ENCODE results near the gene ORM2. TPM values are rescaled to one million over a fixed set of nuclear protein-coding genes. Genes with fewer than 3 reads are reported as not detected.

ORM2 gene
- total RNA-seq, 2 donors from 2014 or later, result 0.91 to 1.9 TPM

DNA sequence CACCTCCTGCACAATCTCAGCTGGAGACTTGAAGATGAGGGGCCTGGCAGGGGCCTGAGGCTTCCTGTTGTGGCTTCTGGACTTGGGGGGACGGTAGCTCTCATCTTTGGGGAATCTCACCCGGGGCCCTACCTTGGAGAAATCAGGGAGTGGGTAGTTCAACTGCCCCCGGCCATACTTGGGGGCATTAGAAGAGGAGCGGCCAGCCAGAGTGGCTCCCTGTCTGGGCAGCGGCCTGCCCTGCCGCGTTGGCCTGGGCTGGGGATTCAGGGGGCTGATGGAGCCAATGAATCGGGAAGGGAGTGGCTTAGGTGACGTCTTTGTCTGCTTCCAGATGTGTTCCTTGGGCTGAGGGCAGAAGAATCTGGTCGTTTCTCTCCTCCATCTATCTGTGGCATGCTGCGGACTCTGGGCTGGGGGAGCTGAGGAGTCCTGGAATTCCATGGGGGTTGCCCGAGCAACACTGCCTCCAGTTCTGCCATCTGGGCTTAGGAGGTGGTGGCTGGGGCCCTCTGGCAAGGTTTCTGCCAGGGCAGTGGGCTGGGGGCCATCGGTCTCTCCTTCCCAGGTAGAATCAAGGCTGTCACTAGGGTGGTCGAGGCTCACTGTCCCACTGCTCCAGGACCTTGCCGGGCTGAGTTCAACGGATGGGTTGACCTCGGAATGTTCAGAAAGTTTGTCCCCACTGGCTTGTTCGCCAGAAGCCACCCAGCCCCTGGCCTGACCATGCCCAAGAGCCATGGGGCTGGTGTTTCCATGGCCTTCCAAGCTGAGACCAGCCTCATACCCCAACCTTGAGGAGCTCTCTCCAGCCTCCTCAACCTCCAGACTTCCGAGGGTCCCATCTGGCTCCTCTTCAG lies 47.1 kb downstream of the ORM2 start:
- no peaks in the 10 kb centered on the region for H3K9me3 ChIP-seq
- no peaks in the 10 kb centered on the region for H3K4me1 ChIP-seq (replicated peaks)
- H3K27ac ChIP-seq, result no peak overlapping the region
- no peak overlapping the region for H3K4me3 ChIP-seq
- 92% methylated on average over 19 of the region's 19 CpGs for WGBS
- intact Hi-C loops (cut with DNase I), result no loop called here
- TF ChIP-seq POLR2AphosphoS5 (IDR thresholded peaks at IDR 0.05), result no peak
- no peak for TF ChIP-seq POLR2A (IDR thresholded peaks at IDR 0.05)
- TF ChIP-seq, protein P1, sequence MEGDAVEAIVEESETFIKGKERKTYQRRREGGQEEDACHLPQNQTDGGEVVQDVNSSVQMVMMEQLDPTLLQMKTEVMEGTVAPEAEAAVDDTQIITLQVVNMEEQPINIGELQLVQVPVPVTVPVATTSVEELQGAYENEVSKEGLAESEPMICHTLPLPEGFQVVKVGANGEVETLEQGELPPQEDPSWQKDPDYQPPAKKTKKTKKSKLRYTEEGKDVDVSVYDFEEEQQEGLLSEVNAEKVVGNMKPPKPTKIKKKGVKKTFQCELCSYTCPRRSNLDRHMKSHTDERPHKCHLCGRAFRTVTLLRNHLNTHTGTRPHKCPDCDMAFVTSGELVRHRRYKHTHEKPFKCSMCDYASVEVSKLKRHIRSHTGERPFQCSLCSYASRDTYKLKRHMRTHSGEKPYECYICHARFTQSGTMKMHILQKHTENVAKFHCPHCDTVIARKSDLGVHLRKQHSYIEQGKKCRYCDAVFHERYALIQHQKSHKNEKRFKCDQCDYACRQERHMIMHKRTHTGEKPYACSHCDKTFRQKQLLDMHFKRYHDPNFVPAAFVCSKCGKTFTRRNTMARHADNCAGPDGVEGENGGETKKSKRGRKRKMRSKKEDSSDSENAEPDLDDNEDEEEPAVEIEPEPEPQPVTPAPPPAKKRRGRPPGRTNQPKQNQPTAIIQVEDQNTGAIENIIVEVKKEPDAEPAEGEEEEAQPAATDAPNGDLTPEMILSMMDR (IDR thresholded peaks at IDR 0.05), result no peak
- no peaks in the 10 kb centered on the region for H3K27me3 ChIP-seq (replicated peaks; ENCODE audit: insufficient read depth)
- no peak for DNase-seq (ENCODE audit: low spot score)
- peaks cover 0 to 23% of the 10 kb centered on the region in 2 donors for H3K36me3 ChIP-seq

GRCh38 chr9:114378016-114378415 lies 48.3 kb downstream of the ORM2 start:
- no peak overlapping the region for H3K27ac ChIP-seq
- WGBS, result 92% methylated on average over 8 of the region's 8 CpGs

DNA sequence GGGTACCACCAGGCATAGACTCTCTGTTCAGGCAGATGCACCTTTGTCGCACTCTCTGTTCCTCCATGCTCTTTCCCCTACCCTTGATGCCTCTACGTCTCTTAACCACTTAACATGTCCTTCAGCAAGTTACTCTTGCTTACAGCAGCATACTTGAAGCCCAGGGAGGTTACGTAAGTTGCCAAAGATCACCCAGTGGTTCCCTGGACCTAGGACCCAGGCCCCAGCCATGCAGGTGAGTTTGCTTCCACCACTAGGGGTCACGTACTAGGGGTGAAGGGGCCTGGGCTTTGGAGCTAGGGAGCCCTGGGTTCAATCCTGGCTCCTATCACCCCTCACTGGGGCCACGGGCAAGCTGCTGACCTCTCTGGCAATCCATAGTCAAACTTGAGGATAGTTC lies 49.2 kb downstream of the ORM2 start:
- Histone ChIP-seq H3K27ac (no peak overlapping the region), H3K4me3 (no peak overlapping the region), H3K27me3 (replicated peaks; ENCODE audit: insufficient read depth) (no peaks in the 10 kb centered on the region), H3K9me3 (no peaks in the 10 kb centered on the region), H3K4me1 (replicated peaks) (no peaks in the 10 kb centered on the region), H3K36me3 (peaks cover 0 to 23% of the 10 kb centered on the region in 2 donors)
- WGBS, result 93% methylated on average over 5 of the region's 5 CpGs
- no peak for DNase-seq (ENCODE audit: low spot score)
- no peak for TF ChIP-seq POLR2A (IDR thresholded peaks at IDR 0.05)
- TF ChIP-seq, protein P1 (IDR thresholded peaks at IDR 0.05), result no peak
- no peak for TF ChIP-seq POLR2AphosphoS5 (IDR thresholded peaks at IDR 0.05)
- intact Hi-C loops (cut with DNase I), result no loop called here

More at GRCh38 chr9:114378016-114378415, 48.3 kb downstream of the ORM2 start:
- TF ChIP-seq POLR2AphosphoS5 (IDR thresholded peaks at IDR 0.05), result no peak
- TF ChIP-seq, protein P1 (IDR thresholded peaks at IDR 0.05), result no peak
- no peak for TF ChIP-seq POLR2A (IDR thresholded peaks at IDR 0.05)
- H3K9me3 ChIP-seq, result no peaks in the 10 kb centered on the region
- no peaks in the 10 kb centered on the region for H3K4me1 ChIP-seq (replicated peaks)
- peaks cover 0 to 23% of the 10 kb centered on the region in 2 donors for H3K36me3 ChIP-seq
- no peaks in the 10 kb centered on the region for H3K27me3 ChIP-seq (replicated peaks; ENCODE audit: insufficient read depth)
- no peak overlapping the region for H3K4me3 ChIP-seq
- intact Hi-C loops (cut with DNase I), result no loop called here
- no peak for DNase-seq (ENCODE audit: low spot score)

Other genes starting within 250 kb of the ORM2 start
- gene KIF12, start 230.6 kb upstream of the ORM2 start, total RNA-seq, result 10 to 100 TPM in 1 of 2 donors, 1 to 10 TPM in 1; 8.4 to 21.5 TPM
- gene COL27A1, start 174.3 kb upstream of the ORM2 start, total RNA-seq, result 10 to 100 TPM in 1 of 2 donors, 1 to 10 TPM in 1; 8.7 to 54.8 TPM
- not detected for gene ORM1, start 6.8 kb upstream of the ORM2 start, total RNA-seq
- 10 to 100 TPM; 20.5 to 30.1 TPM for gene AKNA, start 58.1 kb downstream of the ORM2 start, total RNA-seq
- 100 to 1,000 TPM in 1 of 2 donors, 10 to 100 TPM in 1; 13.8 to 102 TPM for gene WHRN, start 175.6 kb downstream of the ORM2 start, total RNA-seq